Neural progenitor cell (in vitro differentiated cells): ENCODE measurements around the gene SH3GL2. TPM values are rescaled to one million over a fixed set of nuclear protein-coding genes. Genes with fewer than 3 reads are reported as not detected.

ENCODE experiments used
- DNase-seq: peaks from one replicate; pipeline ENCODE4 v3.0.0-alpha.2; 2016; ENCODE audit warnings: low spot score
- H2AFZ ChIP-seq: fragments of 200-600 bp; sonication (generic); replicated peaks from 2 replicates; pipeline ENCODE4 v1.6.1; 2016; ENCODE audit warnings: antibody characterized with exemption
- H3F3A ChIP-seq: fragments of 200-600 bp; sonication (generic); 2 replicates; pipeline ENCODE4 v1.6.1; 2016; ENCODE audit warnings: antibody characterized with exemption, low read depth
- H3K27ac ChIP-seq: fragments of 200-600 bp; sonication (generic); 2 replicates; pipeline ENCODE4 v1.5.1; 2016; ENCODE audit warnings: mild to moderate bottlenecking
- H3K27me3 ChIP-seq: fragments of 200-600 bp; sonication (generic); 2 replicates; pipeline ENCODE4 v1.6.1; 2016; ENCODE audit warnings: mild to moderate bottlenecking, moderate library complexity
- H3K36me3 ChIP-seq: fragments of 200-600 bp; sonication (generic); 2 replicates; pipeline ENCODE4 v1.5.1; 2016
- H3K4me1 ChIP-seq: fragments of 200-600 bp; sonication (generic); 2 replicates; pipeline ENCODE4 v1.6.1; 2016; ENCODE audit warnings: mixed run types
- H3K4me2 ChIP-seq: fragments of 200-600 bp; sonication (generic); 2 replicates; pipeline ENCODE4 v1.6.1; 2016
- H3K4me3 ChIP-seq: fragments of 200-600 bp; sonication (generic); 2 replicates; pipeline ENCODE4 v1.5.1; 2016
- H3K79me2 ChIP-seq: fragments of 200-600 bp; sonication (generic); 2 replicates; pipeline ENCODE4 v1.6.1; 2016; ENCODE audit warnings: low read depth
- H3K9ac ChIP-seq: fragments of 200-600 bp; sonication (generic); 2 replicates; pipeline ENCODE4 v1.6.1; 2016
- H3K9me3 ChIP-seq: fragments of 200-600 bp; sonication (generic); 2 replicates; pipeline ENCODE4 v1.5.1; 2016; ENCODE audit warnings: low read depth
- H4K20me1 ChIP-seq: fragments of 200-600 bp; sonication (generic); 2 replicates; pipeline ENCODE4 v1.6.1; 2016; ENCODE audit warnings: low read depth
- H3K27ac Mint-ChIP-seq: 3 replicates; pipeline ENCODE4 v1.8.0; 2021; ENCODE audit warnings: mixed read lengths
- H3K27me3 Mint-ChIP-seq: 2 replicates; pipeline ENCODE4 v1.8.0; 2022; ENCODE audit warnings: low read depth, mild to moderate bottlenecking, inconsistent platforms, moderate library complexity, mixed read lengths; ENCODE audit not compliant: insufficient read depth
- H3K36me3 Mint-ChIP-seq: 3 replicates; pipeline ENCODE4 v1.8.0; 2021; ENCODE audit warnings: mixed read lengths
- H3K4me1 Mint-ChIP-seq: 3 replicates; pipeline ENCODE4 v1.8.0; 2021; ENCODE audit warnings: mixed read lengths
- H3K4me3 Mint-ChIP-seq: 3 replicates; pipeline ENCODE4 v1.8.0; 2021; ENCODE audit warnings: mild to moderate bottlenecking, moderate library complexity, mixed read lengths
- H3K9me3 Mint-ChIP-seq: 3 replicates; pipeline ENCODE4 v1.8.0; 2020; ENCODE audit warnings: mixed read lengths
- CTCF ChIP-seq: fragments of 200-600 bp; sonication (generic); IDR thresholded peaks from 2 replicates; pipeline ENCODE4 v1.5.1; 2017; ENCODE audit warnings: antibody characterized with exemption, mild to moderate bottlenecking
- EZH2 ChIP-seq: fragments of 200-600 bp; sonication (generic); IDR thresholded peaks from 2 replicates; pipeline ENCODE4 v1.6.1; 2017; ENCODE audit warnings: antibody characterized with exemption, mild to moderate bottlenecking, moderate library complexity
- EZH2phosphoT487 ChIP-seq: fragments of 200-600 bp; sonication (generic); IDR thresholded peaks from 2 replicates; pipeline ENCODE4 v1.6.1; 2017; ENCODE audit warnings: antibody characterized with exemption
- total RNA-seq: library from RNA; depleted of rRNA; stranded (reverse); fragments of >200 nt; gene quantifications from 2 replicates; pipeline ENCODE4 v1.2.3, GENCODE V29; 2015; ENCODE audit warnings: low replicate concordance

Gene SH3GL2
- total RNA-seq, 1 donor from 2014 or later = 1.6 TPM

- Histone ChIP-seq H3K27ac (no peak overlapping the region), H3K4me2 (no peak overlapping the region), H3K9me3 (no peaks in the 10 kb centered on the region), H3K4me3 (no peak overlapping the region), H2AFZ (no peak overlapping the region), H3F3A (no peaks in the 10 kb centered on the region), H3K27me3 (no peaks in the 10 kb centered on the region), H3K4me1 (no peaks in the 10 kb centered on the region), H4K20me1 (no peaks in the 10 kb centered on the region), H3K79me2 (no peaks in the 10 kb centered on the region), H3K9ac (no peak overlapping the region), H3K36me3 (no peaks in the 10 kb centered on the region)
- DNase-seq = no peak
- Mint-ChIP-seq H3K4me1 (no peaks in the 10 kb centered on the region), H3K36me3 (no peaks in the 10 kb centered on the region), H3K27me3 (peaks cover 2% of the 10 kb centered on the region), H3K27ac (no peak overlapping the region), H3K9me3 (no peaks in the 10 kb centered on the region), H3K4me3 (no peak overlapping the region)
- TF ChIP-seq EZH2phosphoT487 (no peak), CTCF (no peak), EZH2 (no peak)
Measured at GRCh38 chr9:17623965-17624364, 45.1 kb downstream of the SH3GL2 start.

GRCh38 chr9:17624571-17624970, 45.7 kb downstream of the SH3GL2 start:
- no peak overlapping the region for H3K27ac Mint-ChIP-seq
- H3K27me3 ChIP-seq = no peaks in the 10 kb centered on the region
- no peak for DNase-seq
- no peak overlapping the region for H3K4me3 ChIP-seq
- no peaks in the 10 kb centered on the region for H3K4me1 Mint-ChIP-seq
- H3K9me3 ChIP-seq = no peaks in the 10 kb centered on the region
- H3K79me2 ChIP-seq = no peaks in the 10 kb centered on the region
- H2AFZ ChIP-seq = no peak overlapping the region
- no peaks in the 10 kb centered on the region for H3K36me3 ChIP-seq
- H3K4me1 ChIP-seq = no peaks in the 10 kb centered on the region
- TF ChIP-seq EZH2phosphoT487 = no peak
- no peak for TF ChIP-seq EZH2
- TF ChIP-seq CTCF = no peak
- no peak overlapping the region for H3K4me3 Mint-ChIP-seq
- H3K27me3 Mint-ChIP-seq = peaks cover 2% of the 10 kb centered on the region
- H3K4me2 ChIP-seq = no peak overlapping the region
- H3K27ac ChIP-seq = no peak overlapping the region
- no peaks in the 10 kb centered on the region for H3K36me3 Mint-ChIP-seq
- no peaks in the 10 kb centered on the region for H3K9me3 Mint-ChIP-seq
- H3K9ac ChIP-seq = no peak overlapping the region
- H3F3A ChIP-seq = no peaks in the 10 kb centered on the region
- no peaks in the 10 kb centered on the region for H4K20me1 ChIP-seq

GRCh38 chr9:17625644-17626388, 47.0 kb downstream of the SH3GL2 start:
- DNase-seq = no peak
- TF ChIP-seq EZH2phosphoT487 (no peak), EZH2 (no peak), CTCF (no peak)
- Mint-ChIP-seq H3K9me3 (no peaks in the 10 kb centered on the region), H3K4me3 (no peak overlapping the region), H3K27ac (no peak overlapping the region), H3K27me3 (peaks cover 2% of the 10 kb centered on the region), H3K36me3 (no peaks in the 10 kb centered on the region), H3K4me1 (no peaks in the 10 kb centered on the region)
- no peaks in the 10 kb centered on the region for H4K20me1 ChIP-seq
- H3K79me2 ChIP-seq = no peaks in the 10 kb centered on the region
- H3K27ac ChIP-seq = no peak overlapping the region
- no peak overlapping the region for H3K4me2 ChIP-seq
- H3K4me1 ChIP-seq = no peaks in the 10 kb centered on the region
- H2AFZ ChIP-seq = no peak overlapping the region
- no peaks in the 10 kb centered on the region for H3K36me3 ChIP-seq
- no peaks in the 10 kb centered on the region for H3F3A ChIP-seq
- H3K9me3 ChIP-seq = no peaks in the 10 kb centered on the region
- H3K27me3 ChIP-seq = no peaks in the 10 kb centered on the region
- H3K4me3 ChIP-seq = no peak overlapping the region
- H3K9ac ChIP-seq = no peak overlapping the region
